ENCODE measurements around the gene HGFAC. TPM values are rescaled to one million over a fixed set of nuclear protein-coding genes. Genes with fewer than 3 reads are reported as not detected.

The HGFAC gene
- total and polyA plus RNA-seq, 8 donors: 0.50 to 3.4 (median 1.2) TPM; not detected in 5

DNA sequence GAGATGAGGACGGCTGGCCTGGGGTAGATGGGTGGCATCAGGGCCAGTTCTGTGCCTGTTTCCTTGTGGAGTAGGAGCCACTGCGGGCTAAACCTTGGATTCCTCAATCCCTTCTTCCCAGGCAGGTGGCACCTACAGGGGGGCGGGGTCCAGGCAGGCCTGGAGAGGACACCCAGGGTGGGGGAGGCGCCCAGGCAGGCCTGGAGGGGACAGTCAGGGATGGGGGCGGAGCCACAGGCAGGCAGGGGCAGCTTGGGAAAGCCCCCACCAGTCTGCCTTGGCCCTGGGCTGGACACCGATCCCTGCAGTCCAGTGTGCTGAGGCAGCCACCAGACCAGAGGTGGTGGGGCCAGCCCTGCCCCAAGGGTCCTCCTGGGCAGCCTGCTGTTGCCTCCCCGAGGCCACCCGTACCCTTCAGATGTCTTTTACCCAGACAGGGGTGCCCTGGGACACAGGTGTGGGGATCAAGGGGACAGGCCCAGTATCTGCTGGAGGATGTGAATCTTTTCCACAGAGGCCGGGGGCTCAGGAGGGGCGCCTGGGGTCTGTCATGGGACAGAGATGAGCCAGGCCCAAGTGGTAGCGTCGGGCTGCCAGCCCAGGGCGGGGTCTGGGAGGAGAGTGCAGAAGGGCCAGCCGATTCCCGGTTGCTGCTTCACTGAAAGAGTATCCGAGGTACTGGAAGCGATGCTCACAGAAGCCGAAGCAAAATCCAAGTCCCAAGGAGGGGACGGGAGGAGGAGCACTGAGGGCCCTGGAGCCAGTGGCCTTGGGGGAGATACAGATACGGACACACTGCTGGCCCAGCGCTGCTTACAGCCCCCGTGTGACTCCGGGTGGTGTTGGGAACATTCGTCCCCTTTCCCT lies 56.0 kb downstream of the HGFAC start:
- H3K36me3 ChIP-seq: peaks cover 0 to 45% (median 33%) of the 10 kb centered on the region in 4 donors
- no peak overlapping the region for H3K27ac ChIP-seq
- DNase-seq: no peak
- H3K27me3 ChIP-seq: peaks cover 0 to 36% (median 9%) of the 10 kb centered on the region in 3 donors
- H3K4me1 ChIP-seq: peaks cover 0 to 4% (median 0%) of the 10 kb centered on the region in 4 donors
- TF ChIP-seq CTCF (IDR thresholded peaks at IDR 0.05) (no peak), POLR2A (IDR thresholded peaks at IDR 0.05) (no peak)
- no peak overlapping the region for H3K4me3 ChIP-seq
- no peaks in the 10 kb centered on the region for H3K9me3 ChIP-seq
- intact Hi-C loops (cut with DNase I; ENCODE audit: low total_unique reads): no loop called here
- WGBS, 5 donors: 76 to 86% (median 83%) methylated on average over 20 to 24 of the region's 24 CpGs

GRCh38 chr4:3498407-3498806 lies 56.6 kb downstream of the HGFAC start:
- Histone ChIP-seq H3K36me3 (peaks cover 0 to 45% (median 34%) of the 10 kb centered on the region in 4 donors), H3K27ac (no peak overlapping the region), H3K4me1 (peaks cover 0 to 4% (median 0%) of the 10 kb centered on the region in 4 donors), H3K27me3 (peaks cover 0 to 29% (median 9%) of the 10 kb centered on the region in 3 donors), H3K4me3 (no peak overlapping the region), H3K9me3 (no peaks in the 10 kb centered on the region)
- no peak for DNase-seq
- TF ChIP-seq POLR2A (IDR thresholded peaks at IDR 0.05): no peak
- 82 to 97% (median 84%) methylated on average over 5 to 11 of the region's 11 CpGs for WGBS, 5 donors
- intact Hi-C loops (cut with DNase I; ENCODE audit: low total_unique reads): no loop called here

Other genes starting within 250 kb of the HGFAC start
- gene MSANTD1, start 192.8 kb upstream of the HGFAC start, total RNA-seq: 1 to 10 TPM in 4 of 5 donors, not detected in 1; 1.7 to 5.8 (median 4.1) TPM
- 1 to 10 TPM in 1 of 3 donors, under 1 TPM in 1, not detected in 1; 0.31 to 1.1 TPM for gene MSANTD1, start 192.8 kb upstream of the HGFAC start, polyA plus RNA-seq
- gene RGS12, start 148.9 kb upstream of the HGFAC start, total RNA-seq: 10 to 100 TPM in 2 of 5 donors, 1 to 10 TPM in 3; 3.5 to 51.8 (median 9.0) TPM
- 10 to 100 TPM; 18.9 to 35.2 (median 20.5) TPM for gene RGS12, start 148.9 kb upstream of the HGFAC start, polyA plus RNA-seq
- gene DOK7, start 21.3 kb downstream of the HGFAC start, total RNA-seq: 1 to 10 TPM in 3 of 5 donors, under 1 TPM in 1, not detected in 1; 0.37 to 8.1 (median 4.6) TPM
- gene DOK7, start 21.3 kb downstream of the HGFAC start, polyA plus RNA-seq: 1 to 10 TPM; 1.7 to 5.0 (median 4.3) TPM
- gene LRPAP1, start 90.5 kb downstream of the HGFAC start, total RNA-seq: 10 to 100 TPM; 32.5 to 92.0 (median 64.2) TPM
- 10 to 100 TPM; 31.5 to 79.9 (median 41.4) TPM for gene LRPAP1, start 90.5 kb downstream of the HGFAC start, polyA plus RNA-seq